Hematopoietic multipotent progenitor cell treated with erythropoietin and hydrocortisone succinate and interleukin-3 and kit ligand, for 17 days (in vitro differentiated cells): ENCODE measurements around the gene PCNX1.
"Not testable (repeated sequence)": the region's sequence is repeated elsewhere in the genome, so short reads cannot be mapped to it uniquely, and the experiment has no call there.

Experiments
- DNase-seq: peaks from one replicate; pipeline ENCODE4 v3.0.0-alpha.2; 2015; ENCODE audit warnings: low spot score

Gene PCNX1

DNA sequence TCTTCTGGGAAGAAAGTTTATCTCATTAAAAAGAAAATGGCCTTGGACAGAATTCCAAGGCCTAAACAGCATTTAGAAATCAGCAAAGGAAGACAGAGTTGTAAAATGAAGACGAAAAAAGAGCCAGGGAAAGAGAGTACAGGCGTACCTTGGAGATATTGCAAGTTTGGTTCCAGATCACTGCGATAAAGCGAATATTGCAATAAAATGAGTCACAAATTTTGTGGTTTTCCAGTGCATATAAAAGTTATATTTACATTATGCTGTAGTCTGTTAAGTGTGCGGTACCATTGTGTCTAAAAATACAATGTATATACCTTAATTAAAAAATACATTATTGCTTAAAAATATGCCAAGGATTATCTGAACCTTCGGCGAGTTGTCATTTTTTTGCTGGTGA lies 9.0 kb downstream of the PCNX1 start:
- no peak for DNase-seq

GRCh38 chr14:70916799-70917198 lies 9.5 kb downstream of the PCNX1 start:
- no peak for DNase-seq

- no peak for DNase-seq
Observed at GRCh38 chr14:70917633-70918032, 10.4 kb downstream of the PCNX1 start.

GRCh38 chr14:70919774-70920173 lies 12.5 kb downstream of the PCNX1 start:
- DNase-seq: no peak

DNA sequence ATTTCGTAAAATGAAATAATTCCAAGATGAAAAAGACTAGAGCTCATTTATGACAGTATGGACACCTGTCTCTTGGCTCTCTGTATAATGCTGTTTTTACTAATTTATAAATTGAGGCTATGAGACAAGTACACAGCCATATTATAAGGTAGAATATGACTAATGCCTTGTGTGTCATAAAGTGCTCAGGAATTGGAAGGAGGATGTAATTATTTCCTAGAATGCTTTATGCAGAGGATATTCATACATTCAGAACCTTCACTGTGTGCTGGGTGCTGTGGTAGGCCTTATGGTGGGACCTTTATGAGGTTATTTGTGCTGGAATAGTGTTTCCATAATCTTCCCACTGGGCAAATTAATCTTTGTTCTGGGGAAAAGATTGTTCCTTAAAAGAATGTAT lies 13.3 kb downstream of the PCNX1 start:
- no peak for DNase-seq

- DNase-seq: no peak
Observed at GRCh38 chr14:70921669-70922068, 14.4 kb downstream of the PCNX1 start.

GRCh38 chr14:70924521-70924920 lies 17.3 kb downstream of the PCNX1 start:
- DNase-seq: no peak

DNA sequence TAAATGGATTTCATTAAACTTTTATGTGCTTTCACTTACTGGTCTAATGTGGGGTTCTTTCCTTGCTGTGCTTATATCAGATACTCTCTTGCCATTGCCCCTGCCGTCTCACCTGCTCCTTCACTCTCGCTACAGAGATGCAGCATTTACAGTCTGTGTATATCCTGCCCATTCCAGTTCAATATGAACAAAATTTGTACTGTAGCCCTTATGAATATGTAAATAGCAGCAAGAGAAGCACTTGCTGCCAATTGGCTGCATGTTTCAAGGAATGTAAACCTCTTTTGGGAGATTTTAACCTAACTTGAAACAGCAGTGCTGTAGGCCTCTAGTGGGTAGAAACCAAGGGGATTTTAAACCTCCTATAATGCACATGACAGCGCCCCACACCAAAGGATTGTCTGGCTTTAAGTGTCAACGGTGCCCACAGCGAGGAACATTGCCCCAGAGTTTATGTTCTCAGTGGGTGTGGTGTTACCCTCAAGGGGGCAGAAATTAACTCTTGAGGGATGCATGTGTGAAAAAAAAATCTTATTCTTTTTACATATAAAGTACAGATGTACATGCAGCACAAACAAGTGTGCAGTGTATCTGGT lies 19.1 kb downstream of the PCNX1 start:
- DNase-seq: no peak

DNA sequence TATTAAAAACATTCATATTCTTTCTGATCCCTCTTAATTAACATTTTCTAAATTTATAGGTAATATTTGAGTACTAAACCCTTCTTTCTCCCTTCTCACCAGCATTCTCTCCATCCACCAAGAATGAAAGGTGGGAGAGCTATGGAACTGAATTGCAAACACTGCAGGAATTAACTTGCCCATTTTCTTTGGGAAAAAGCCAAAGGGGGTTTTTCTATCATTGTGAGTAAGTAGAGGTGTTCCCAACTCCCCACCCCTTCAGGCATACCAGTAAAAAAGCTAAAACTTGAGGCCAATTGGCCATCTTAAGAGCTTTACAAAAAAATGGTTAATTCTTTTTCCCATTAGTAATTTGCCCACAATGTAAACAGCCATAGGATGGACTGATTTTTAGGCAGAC lies 23.7 kb downstream of the PCNX1 start:
- no peak for DNase-seq

DNA sequence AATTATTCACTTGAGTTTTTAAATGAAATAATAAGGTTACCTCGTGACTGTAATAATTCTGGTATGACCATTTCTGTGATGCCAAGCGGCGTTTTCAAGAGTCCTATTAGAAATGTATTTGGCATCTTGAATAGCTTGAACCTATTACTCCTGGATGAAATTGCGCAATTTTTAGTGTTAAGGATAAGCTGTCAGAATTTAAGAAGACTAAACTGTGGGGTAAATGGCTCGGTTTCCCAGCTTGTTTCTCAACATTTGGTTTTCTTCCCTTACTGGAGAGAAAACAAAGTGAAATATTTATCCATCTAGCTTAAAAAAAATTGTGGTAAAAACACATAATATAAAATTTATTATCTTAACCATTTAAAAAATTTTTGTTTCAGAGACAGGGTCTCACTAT lies 26.8 kb downstream of the PCNX1 start:
- no peak for DNase-seq

GRCh38 chr14:70934502-70935134 lies 27.4 kb downstream of the PCNX1 start:
- DNase-seq: no peak

DNA sequence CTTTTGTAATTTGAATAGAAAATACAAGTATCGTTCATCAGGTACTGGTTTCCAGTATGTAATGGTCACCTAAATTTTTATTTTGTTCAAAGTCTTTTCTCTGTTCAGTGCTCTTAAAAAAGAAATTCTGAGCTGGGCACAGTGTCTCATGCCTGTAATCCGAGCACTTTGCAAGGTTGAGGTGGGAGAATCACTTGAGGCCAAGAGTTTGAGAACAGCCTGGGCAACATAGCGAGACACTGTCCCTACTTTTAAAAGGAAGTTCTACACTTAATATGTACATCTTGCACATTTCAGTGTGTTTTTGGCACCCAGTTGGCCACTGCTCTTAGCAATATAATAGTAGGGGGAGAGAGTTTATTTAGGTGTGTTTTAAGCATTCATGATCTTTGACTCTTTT lies 27.9 kb downstream of the PCNX1 start:
- DNase-seq: no peak

- not testable (repeated sequence) for DNase-seq
Observed at GRCh38 chr14:70939693-70940092, 32.4 kb downstream of the PCNX1 start.

- DNase-seq: not testable (repeated sequence)
Observed at GRCh38 chr14:70941637-70942341, 34.5 kb downstream of the PCNX1 start.

DNA sequence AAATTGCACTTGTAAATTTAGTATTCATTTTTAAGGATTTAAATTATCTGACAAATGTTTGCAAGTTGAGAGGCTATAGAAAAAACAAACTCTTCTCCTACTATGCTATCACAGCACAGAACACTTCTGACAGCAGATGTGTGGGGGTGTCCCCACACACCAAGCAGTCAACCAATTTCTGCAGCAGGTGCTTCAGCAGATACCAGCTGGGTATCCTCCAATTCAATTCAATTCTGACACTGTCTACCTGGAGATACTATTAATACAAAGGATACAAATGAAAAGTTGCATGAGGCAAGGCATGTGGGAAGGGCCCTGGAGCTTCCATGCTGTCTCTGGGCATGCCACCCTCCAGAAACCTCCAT lies 35.1 kb downstream of the PCNX1 start:
- no peak for DNase-seq

- DNase-seq: not testable (repeated sequence)
Observed at GRCh38 chr14:70942721-70943120, 35.5 kb downstream of the PCNX1 start.

GRCh38 chr14:70943838-70944237 lies 36.6 kb downstream of the PCNX1 start:
- DNase-seq: no peak

GRCh38 chr14:70947739-70948138 lies 40.5 kb downstream of the PCNX1 start:
- no peak for DNase-seq

DNA sequence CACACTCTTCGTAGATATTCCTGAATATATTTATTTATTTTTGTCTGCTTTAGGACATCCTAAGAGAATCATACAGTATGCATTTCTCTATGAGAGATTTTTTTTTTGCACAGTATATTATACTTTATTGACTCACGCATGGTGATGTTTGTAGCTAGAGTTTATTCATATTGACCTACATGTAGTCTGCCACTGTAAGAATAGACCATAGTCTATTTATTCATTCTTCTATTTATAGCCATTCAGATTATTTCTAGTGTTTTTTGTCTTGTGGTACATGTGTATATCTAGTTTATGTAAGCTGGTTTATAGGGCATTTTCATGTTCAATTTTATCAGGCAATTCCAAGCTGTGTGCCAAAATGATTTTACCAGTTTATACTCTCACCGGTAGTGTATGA lies 45.2 kb downstream of the PCNX1 start:
- DNase-seq: no peak

GRCh38 chr14:70954068-70954467 lies 46.8 kb downstream of the PCNX1 start:
- no peak for DNase-seq

GRCh38 chr14:70955543-70956480 lies 48.6 kb downstream of the PCNX1 start:
- DNase-seq: no peak

- DNase-seq: no peak
Observed at GRCh38 chr14:70956511-70956910, 49.3 kb downstream of the PCNX1 start.

GRCh38 chr14:70957710-70958109 lies 50.5 kb downstream of the PCNX1 start:
- DNase-seq: no peak
